Muscle layer of colon (tissue), 2 donors: ENCODE data around the gene DGKD.

Source experiments
- H3K27ac ChIP-seq: one replicate; pipeline ENCODE4 v1.7.0; 2013; ENCODE audit warnings: low read depth, mild to moderate bottlenecking, low read length, moderate library complexity
- H3K27me3 ChIP-seq, 2 donors: one replicate each; pipeline ENCODE4 v1.7.0; 2013; ENCODE audit warnings: low read length in 2 of 2, mild to moderate bottlenecking in 2 of 2; ENCODE audit not compliant: insufficient read depth in 2 of 2, control insufficient read depth in 1 of 2
- H3K36me3 ChIP-seq: one replicate; pipeline ENCODE4 v1.7.0; 2013; ENCODE audit warnings: mild to moderate bottlenecking, low read length; ENCODE audit not compliant: insufficient read depth
- H3K4me1 ChIP-seq: one replicate; pipeline ENCODE4 v1.7.0; 2013; ENCODE audit warnings: mild to moderate bottlenecking, low read length; ENCODE audit not compliant: insufficient read depth
- H3K4me3 ChIP-seq, 2 donors: one replicate each; pipeline ENCODE4 v1.7.0; 2013; ENCODE audit warnings: low read length in 2 of 2, low read depth in 1 of 2, mild to moderate bottlenecking in 1 of 2, moderate library complexity in 1 of 2
- H3K9ac ChIP-seq: one replicate; pipeline ENCODE4 v1.7.0; 2013; ENCODE audit warnings: low read length
- H3K9me3 ChIP-seq: one replicate; pipeline ENCODE4 v1.7.0; 2013; ENCODE audit warnings: mild to moderate bottlenecking, low read length
- donor health status: abdominal sarcoma.
- donor health status: Adenocarcinoma of cecum.

DGKD gene

DNA sequence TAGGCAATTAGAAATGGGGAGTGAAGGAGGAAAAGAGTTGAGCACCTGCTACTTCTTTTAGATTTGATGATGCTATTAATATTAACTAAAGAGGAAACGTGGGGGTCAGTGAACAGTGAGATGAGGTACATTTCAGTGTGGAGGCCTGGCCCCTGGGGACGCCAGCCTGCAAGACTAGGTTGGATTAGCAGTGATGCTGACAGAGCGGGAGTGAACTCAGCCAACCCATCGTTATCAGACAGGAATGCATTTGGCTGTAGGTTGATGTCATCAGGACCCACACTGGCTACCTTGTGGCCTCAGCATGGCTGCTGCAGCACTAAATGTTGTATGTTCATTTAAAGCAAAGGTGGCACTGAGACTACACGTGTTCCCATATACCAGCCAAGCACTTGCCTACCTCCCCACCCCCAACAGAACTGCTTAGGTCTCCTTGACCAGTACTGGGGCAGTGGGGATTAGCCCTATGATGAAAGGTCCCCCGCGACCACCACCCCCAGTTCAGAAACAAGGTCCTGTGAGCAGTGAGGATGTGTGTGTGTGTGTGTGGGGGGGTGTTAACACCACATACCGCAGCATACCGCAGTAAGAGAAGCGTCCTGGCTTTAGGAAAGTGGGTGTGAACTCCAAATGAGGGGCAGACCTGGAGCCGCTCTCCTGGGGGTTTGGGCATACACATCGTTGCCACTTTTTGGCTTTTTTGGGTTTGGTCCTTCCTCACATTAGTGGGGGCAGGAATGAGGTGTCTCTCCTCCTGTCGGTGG is 26.0 kb downstream of the DGKD start:
- Histone ChIP-seq H3K4me1 (peaks cover 7% of the 10 kb centered on the region), H3K9ac (no peak overlapping the region), H3K4me3 (no peak overlapping the region), H3K36me3 (no peaks in the 10 kb centered on the region), H3K27me3 (no peaks in the 10 kb centered on the region), H3K9me3 (no peaks in the 10 kb centered on the region), H3K27ac (no peak overlapping the region)

DNA sequence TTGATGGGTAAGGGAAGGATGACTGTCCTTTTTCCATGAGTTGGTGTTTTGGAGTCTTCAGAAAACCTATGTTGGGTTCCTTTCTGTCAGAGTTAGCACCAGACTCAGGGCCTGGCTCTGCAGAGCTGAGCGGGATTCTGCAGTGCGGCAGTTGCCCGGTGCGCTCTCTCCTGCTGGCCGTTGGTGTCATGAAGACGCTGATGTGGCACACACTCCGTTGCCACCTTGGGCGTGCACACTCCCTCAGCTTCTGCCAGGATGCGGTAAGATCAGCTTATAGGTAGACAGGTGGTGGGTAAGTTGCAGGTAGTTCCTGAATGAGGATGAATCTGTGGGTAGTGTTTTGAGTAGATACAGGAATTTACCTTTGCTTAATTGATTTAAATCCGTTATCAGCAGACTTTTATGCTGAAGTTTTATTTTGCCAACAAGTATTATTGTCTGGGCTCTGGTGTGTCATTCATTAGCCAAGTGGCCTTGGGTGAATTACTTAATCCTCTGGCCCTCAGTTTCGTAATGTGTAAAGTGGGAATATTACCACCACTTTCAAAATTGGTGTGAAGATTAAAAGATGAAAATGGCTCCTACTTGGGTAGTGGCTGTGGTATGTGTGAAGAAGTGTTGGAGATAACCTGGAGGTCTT is 26.8 kb downstream of the DGKD start:
- Histone ChIP-seq H3K9ac (no peak overlapping the region), H3K4me3 (no peak overlapping the region), H3K27ac (no peak overlapping the region), H3K27me3 (no peaks in the 10 kb centered on the region), H3K4me1 (peaks cover 15% of the 10 kb centered on the region), H3K9me3 (no peaks in the 10 kb centered on the region), H3K36me3 (no peaks in the 10 kb centered on the region)

DNA sequence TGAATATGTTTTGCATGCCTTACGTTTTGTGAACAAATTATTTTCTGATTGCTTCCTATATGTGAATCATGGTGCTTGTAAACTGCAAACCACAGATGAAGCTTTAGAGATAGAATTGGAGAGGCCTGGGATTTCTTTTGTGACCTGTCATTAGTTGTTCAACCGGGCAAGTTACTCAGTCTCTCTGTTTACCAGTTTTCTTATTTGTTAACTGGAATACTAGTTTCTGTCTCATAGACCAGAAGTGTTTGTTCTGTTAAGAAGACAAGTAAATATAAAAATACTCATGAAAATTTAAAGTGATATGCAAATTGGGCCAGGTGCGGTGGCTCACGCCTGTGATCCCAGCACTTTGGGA is 27.3 kb downstream of the DGKD start:
- Histone ChIP-seq H3K9me3 (no peaks in the 10 kb centered on the region), H3K9ac (no peak overlapping the region), H3K36me3 (no peaks in the 10 kb centered on the region), H3K27me3 (no peaks in the 10 kb centered on the region), H3K4me1 (peaks cover 20% of the 10 kb centered on the region), H3K4me3 (no peak overlapping the region), H3K27ac (no peak overlapping the region)

DNA sequence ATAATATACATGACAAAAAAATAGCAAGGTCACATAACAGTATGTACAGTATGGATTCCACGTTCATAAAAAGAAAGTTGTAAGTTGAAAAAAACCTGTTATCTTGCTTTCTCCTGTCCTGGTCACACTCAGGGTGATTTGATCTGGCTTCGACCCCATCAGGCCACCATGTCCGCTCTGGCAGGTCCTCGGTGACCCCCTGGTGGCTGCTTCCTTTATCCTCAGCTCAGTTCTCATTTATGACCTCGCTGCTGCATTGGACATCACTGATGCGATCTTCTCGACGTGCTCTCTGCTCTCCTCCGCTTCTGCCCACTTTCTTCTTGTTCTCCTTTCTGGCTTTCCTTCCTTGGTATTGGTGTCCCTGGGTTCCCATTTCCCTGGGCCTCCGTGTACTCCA is 29.7 kb downstream of the DGKD start:
- Histone ChIP-seq H3K9me3 (no peaks in the 10 kb centered on the region), H3K4me3 (no peak overlapping the region), H3K36me3 (no peaks in the 10 kb centered on the region), H3K9ac (no peak overlapping the region), H3K27me3 (no peaks in the 10 kb centered on the region), H3K27ac (no peak overlapping the region), H3K4me1 (peaks cover 36% of the 10 kb centered on the region)

DNA sequence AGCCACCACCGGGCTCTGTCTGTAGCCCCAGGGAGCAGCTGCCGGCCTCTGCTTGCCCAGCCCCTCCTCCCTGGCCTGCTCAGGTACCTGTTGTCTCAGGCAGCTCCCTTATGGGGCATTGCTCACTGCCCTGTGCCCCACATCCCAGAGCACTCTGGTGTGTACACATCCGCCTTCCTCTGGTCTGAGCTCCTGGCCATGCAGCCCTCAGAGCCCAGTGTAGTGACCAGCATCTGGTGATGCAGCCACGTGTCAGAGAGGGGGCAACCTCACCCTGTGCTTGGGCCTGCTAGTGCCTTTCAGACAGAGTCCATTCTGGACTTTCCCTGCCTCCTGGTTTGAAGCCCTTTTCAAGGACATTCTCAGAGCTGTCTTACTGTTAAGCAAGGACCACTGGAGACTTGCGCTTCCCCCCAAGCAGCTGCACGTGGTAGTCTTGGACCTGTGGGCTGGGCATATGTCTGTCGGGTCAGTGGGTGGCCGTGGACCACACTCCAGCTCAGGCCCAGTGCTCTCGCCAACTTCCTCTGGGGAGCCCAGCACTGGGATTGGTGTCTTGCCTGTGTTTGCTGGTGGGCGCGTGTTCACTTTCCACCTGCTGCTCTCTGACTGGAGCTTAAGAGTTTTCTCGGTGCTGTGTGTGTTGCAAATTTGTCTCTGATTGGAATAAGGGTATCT is 30.7 kb downstream of the DGKD start:
- Histone ChIP-seq H3K27me3 (no peaks in the 10 kb centered on the region), H3K4me1 (peaks cover 36% of the 10 kb centered on the region), H3K36me3 (no peaks in the 10 kb centered on the region), H3K4me3 (no peak overlapping the region), H3K27ac (peak overlapping the region; percentile 20), H3K9ac (no peak overlapping the region), H3K9me3 (no peaks in the 10 kb centered on the region)

DNA sequence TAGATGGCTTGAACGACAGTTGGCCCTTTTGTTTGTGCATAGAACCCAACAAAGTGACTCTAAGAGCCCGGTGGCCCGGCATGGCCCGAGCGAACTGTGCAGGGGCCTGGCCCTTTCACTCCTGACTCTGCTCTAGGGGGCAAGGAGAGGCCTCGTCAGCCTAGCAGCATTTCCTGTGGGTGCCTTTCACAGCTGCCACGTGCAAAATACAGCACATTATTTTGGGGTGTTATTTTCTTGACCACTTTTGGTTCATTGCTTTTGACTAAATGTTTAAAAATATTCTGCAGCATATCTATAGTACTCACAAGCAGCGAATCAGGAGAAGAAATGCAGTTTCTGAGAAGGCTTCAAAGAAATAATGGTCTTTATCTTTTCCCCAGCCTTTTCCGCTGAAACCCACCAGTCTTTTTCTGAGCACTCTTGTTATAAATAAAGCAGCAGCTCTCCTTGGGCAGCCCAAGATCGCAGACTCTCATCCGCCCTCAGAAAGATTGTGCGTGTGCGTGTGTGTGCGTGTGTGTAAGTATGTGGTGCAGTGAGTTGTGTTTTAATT is 31.3 kb downstream of the DGKD start:
- peak overlapping the region; percentile 89 for H3K27ac ChIP-seq

DNA sequence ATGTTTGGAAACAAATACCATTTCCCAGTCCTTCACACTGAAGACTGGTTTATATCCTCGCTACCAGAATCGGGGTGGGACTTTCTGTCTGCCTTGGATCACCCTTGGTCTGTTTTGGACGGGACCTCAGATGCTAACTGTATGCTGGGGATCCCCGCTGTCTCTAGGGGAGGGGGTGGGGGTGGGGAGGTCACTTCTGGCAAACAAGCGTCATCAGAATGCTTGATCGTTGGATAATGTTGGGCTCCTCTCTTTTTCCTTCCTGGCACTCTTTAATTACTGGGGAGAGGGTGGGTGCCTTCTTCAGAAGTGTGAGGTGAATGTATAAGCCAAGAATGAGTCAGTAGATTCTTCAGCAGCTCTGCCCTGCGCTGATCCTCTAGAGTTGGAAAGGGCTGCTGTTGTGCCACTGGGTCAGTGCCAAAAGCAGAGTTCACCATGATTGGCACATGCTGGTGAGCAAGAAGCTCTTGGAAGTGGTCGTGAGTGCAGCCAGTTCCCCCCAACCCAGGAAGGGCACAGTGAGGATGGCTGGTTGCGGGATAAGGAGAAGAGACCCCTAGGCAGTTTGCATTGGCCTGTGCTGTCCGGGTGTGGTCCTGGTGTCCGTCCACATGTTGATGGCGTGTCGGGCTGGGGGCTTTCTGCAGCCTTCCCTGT is 32.2 kb downstream of the DGKD start:
- H3K27ac ChIP-seq = peak overlapping the region; percentile 89
- H3K36me3 ChIP-seq = no peaks in the 10 kb centered on the region
- no peaks in the 10 kb centered on the region for H3K27me3 ChIP-seq
- peak overlapping the region; percentile 74 for H3K9ac ChIP-seq
- H3K4me3 ChIP-seq = peak overlapping the region in 1 of 2 donors; percentile 34
- H3K9me3 ChIP-seq = no peaks in the 10 kb centered on the region
- peaks cover 36% of the 10 kb centered on the region for H3K4me1 ChIP-seq

More for the DNA sequence above, 31.3 kb downstream of the DGKD start:
- no peaks in the 10 kb centered on the region for H3K36me3 ChIP-seq
- H3K9ac ChIP-seq = peak overlapping the region; percentile 29
- H3K9me3 ChIP-seq = no peaks in the 10 kb centered on the region
- no peaks in the 10 kb centered on the region for H3K27me3 ChIP-seq
- H3K4me3 ChIP-seq = no peak overlapping the region
- peaks cover 36% of the 10 kb centered on the region for H3K4me1 ChIP-seq

DNA sequence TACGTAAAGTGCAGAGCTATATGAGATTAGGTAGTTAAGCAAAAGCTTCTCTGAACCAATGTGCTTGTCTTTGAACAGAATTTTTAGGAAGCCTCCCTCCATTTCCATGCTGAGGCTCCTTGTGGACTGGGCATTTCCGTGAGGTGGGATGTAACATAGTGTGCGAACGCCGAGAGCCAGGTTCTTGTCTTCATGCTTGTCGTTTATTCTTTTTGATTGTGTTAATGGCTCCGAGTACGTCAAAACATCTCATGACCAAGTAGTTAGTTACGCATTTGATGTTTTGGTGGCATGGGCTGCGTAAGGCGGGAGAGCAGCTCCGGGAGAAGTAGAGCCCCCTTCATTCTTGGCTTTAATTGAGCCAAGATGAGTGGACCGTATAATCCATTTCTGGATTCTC is 32.9 kb downstream of the DGKD start:
- Histone ChIP-seq H3K9me3 (no peaks in the 10 kb centered on the region), H3K4me3 (peak overlapping the region; percentile 30 to 34), H3K27me3 (no peaks in the 10 kb centered on the region), H3K27ac (peak overlapping the region; percentile 89), H3K36me3 (no peaks in the 10 kb centered on the region), H3K9ac (peak overlapping the region; percentile 74), H3K4me1 (peaks cover 36% of the 10 kb centered on the region)

DNA sequence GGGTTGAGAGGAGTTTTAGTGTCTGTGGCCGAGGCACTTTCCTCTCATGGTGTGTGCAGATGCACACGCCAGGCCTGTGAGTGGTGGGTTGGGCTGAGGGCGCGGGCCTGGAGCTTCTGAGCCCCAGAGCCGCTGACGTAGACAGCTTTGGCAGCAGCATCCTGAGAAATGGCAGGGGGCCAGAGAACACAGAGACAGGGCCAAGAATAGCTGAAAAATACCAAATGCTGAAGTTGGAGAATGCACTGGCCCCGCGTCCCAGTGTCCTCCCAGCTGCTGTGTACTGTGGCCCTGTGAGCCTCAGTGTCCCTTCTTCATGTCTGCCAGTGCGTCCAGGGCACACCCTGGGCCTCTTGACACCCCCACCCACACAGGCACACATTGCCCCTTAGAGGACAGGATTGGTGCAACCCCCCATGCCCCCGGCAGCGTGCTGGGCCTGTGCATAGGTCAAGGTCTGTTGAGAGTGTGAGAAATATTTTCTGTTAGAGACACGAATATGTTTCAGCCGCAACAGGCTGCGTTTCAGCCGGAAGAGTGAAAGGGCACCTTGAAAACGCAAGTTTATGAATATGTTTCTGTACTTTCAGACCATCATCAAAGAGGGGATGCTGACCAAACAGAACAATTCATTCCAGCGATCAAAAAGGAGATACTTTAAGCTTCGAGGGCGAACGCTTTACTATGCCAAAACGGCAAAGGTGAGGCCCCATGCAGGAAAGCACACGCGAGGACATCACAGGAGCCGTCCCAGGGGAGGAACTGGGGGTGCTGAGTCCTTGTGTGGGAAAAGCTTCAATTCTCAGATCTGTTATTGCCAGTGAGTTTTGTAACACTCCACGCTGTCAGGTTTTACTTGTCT is 33.6 kb downstream of the DGKD start:
- H3K4me1 ChIP-seq = peaks cover 36% of the 10 kb centered on the region
- H3K9ac ChIP-seq = peak overlapping the region; percentile 74
- no peaks in the 10 kb centered on the region for H3K9me3 ChIP-seq
- no peaks in the 10 kb centered on the region for H3K36me3 ChIP-seq
- H3K27ac ChIP-seq = peak overlapping the region; percentile 89
- no peaks in the 10 kb centered on the region for H3K27me3 ChIP-seq
- H3K4me3 ChIP-seq = peak overlapping the region in 1 of 2 donors; percentile 48

DNA sequence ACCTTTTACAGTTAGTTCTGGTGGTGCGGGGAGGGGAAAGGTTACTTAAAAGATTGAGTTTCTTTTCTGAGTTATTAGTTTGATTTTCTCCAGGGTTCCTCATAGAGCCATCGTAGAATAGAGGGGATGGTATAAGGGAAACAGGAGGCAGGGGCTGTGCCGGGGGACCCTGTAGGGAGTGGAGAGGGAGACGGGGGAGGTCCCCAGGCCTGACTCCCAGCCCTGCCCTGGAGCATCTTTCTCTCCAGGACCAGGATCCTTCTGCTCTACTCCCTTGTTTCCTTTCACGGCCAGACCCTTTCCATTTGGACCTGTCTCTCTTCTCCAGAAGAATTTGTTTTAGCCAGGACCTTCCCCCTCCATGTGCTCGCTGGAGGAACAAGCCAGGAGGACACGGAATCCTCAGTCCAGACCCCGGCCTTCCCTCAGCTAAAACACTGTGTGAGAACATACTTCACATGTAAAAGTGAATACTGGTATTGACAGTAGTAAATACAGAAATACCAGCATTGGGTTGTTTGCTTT is 35.4 kb downstream of the DGKD start:
- H3K9me3 ChIP-seq = no peaks in the 10 kb centered on the region
- H3K27me3 ChIP-seq = no peaks in the 10 kb centered on the region
- H3K36me3 ChIP-seq = no peaks in the 10 kb centered on the region
- peak overlapping the region; percentile 12 for H3K27ac ChIP-seq
- peaks cover 35% of the 10 kb centered on the region for H3K4me1 ChIP-seq
- H3K9ac ChIP-seq = no peak overlapping the region
- H3K4me3 ChIP-seq = no peak overlapping the region
